Cerebellar cortex (tissue), 1 donor: ENCODE results near the gene ZNFX1.

ENCODE experiments used
- DNase-seq: peaks from one replicate; pipeline ENCODE4 v3.0.0-alpha.2; 2015; ENCODE audit warnings: low spot score

Gene ZNFX1

GRCh38 chr20:49292010-49292409, 14.2 kb upstream of the ZNFX1 start:
- peak; percentile 57 for DNase-seq

GRCh38 chr20:49291200-49291599, 13.3 kb upstream of the ZNFX1 start:
- no peak for DNase-seq

DNA sequence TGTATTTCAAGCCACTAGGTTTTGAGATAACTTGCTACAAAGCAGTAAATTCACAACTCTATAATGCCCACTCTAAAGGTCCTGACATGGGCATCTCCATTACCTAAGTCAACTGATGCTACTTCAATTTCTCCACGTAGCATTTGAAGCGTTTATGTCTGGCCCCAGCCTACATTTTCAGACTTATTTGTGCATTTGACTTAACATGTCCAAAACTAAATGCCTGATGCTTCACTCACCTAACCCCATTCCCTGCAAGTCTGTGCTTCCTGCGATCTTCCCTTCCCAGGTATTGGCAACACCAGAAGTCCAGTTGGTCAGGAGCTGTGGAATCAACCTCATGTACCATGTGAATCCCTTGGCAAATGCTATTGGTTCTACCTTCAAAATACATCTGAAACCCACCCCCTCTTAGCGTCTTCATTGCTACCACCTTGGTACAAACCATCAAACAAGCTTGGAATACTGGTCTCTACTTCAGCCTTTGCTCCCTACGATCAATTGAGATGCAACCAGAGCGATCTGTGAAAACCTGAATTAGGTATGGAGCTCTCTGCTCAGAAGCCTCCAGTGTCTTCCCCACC, 12.8 kb upstream of the ZNFX1 start:
- DNase-seq, result peak; percentile 70

DNA sequence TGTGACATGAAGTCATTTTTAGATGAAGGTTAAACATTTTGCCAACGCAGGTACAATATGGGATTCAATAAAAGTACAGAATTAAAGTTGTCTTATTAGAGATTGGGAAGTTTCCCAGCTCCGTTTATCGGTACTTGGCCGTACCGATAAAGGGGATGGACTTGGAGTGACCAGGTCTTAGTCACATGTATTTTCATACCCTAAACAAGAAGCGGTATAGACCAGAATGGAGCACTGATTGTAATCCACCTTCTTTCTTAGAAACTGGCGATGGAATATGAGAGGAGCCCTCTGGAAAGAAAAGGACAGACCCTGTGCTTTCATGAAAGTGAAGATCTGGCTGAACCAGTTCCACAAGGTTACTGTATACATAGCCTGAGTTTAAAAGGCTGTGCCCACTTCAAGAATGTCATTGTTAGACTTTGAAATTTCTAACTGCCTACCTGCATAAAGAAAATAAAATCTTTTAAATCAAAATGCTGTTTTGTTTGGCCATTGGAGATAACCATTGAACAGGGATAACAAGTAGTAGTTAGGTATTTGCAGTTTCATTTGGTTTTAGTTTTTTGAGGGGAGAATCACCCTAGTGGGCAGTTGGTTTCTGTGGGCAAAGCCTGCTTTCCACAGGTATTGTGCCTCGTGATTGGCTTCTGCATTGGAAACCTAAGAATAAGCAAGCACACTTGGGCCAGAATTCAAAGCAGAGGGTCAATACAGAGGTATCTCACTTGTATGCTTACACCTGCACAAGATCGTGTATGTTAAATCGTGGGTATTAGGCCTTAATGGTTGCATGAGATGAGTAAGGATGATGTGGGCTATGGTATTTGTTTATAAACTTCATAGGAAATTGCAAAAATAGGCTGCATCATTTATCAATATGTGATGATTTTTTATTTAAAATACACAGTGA, 11.2 kb upstream of the ZNFX1 start:
- DNase-seq, result peak; percentile 52

- DNase-seq, result no peak
Observed at GRCh38 chr20:49288250-49288751, 10.4 kb upstream of the ZNFX1 start.

- peak; percentile 45 for DNase-seq
Observed at GRCh38 chr20:49287555-49288249, 9.8 kb upstream of the ZNFX1 start.

GRCh38 chr20:49286689-49287551, 9.1 kb upstream of the ZNFX1 start:
- DNase-seq, result peak; percentile 62

- no peak for DNase-seq
Observed at GRCh38 chr20:49285813-49286494, 8.1 kb upstream of the ZNFX1 start.

DNA sequence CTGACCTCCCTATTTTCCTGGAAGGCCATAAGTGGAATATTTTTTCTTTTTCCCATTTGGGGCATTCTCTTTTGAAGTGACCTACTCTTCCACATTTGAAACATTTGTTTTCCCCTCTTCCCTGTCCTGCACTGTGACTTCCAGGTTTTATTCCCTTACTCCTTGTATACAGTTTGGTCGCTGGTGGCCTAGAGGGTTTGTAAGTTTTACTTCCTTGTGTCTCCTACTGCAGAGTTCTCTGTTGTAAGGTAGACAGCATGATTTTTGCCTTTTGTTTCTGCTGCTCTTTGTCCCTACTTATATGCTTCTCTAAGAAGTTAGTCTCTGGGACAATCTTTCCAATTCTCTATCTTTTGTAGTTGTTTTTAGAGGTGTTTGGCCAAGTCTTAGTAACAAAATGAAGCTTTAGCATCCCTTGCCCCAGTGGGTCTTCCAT, 7.4 kb upstream of the ZNFX1 start:
- no peak for DNase-seq

DNA sequence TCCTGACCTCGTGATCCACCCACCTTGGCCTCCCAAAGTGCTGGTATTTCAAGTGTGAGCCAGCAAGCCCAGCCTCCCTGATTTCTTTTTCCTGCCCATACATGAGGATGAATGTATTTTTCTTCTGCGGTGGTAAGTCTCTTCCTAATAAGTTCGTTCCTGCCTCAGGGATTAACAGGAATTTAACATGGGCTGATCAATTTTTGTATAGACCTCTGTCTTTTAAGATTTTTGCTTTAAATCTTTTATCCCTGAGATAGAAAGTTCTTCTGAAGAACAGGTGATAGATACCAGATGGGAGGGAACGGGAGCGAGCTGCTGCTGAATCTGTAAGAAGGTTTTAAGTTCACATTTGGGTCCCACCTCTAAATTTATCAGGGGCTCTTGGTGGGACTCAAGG, 7.0 kb upstream of the ZNFX1 start:
- DNase-seq, result no peak

- DNase-seq, result no peak
Observed at GRCh38 chr20:49283703-49284625, 6.1 kb upstream of the ZNFX1 start.

- DNase-seq, result no peak
Observed at GRCh38 chr20:49283176-49283702, 5.4 kb upstream of the ZNFX1 start.

- no peak for DNase-seq
Observed at GRCh38 chr20:49282584-49283171, 4.8 kb upstream of the ZNFX1 start.

GRCh38 chr20:49281913-49282467, 4.1 kb upstream of the ZNFX1 start:
- DNase-seq, result no peak

DNA sequence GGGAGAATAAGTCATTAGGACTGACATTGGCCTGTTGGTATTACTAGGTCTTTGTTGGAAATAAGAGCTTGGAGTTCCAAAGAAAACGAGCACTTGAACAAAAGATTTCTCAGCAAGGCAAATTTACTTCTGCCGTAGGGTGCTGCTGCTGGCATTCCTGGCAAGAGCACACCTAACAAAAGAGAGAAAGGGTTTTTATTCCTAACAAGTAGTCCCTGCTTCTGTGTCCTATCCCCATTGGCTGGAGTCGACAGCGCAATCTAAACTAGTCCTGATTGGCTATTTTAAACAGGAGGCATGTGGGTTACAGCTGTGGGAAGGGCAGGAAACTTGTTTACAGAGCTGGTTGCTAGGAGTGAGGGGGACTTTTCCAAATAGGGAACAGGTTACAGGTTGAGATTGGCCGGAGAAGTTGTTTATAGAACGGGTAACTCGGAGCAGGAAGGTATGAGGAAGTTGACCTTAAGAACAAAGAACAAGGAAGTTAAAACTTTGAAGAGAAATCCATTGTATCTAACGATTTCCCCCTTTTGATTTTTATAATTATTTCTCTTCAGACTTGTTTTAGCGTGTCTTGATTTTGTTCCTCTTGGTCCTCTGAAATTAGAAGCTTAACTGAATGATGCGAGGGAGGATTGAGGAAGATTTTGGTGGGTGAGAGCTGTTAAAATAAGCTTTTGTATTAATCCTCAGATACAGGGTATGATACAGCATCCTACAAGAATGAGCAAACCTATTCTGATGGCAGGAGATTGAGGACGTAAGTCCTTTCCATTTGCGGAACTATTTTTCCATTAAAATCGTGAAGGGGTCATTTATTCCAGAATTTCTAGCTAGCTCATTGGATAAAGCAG, 3.4 kb upstream of the ZNFX1 start:
- no peak for DNase-seq

DNA sequence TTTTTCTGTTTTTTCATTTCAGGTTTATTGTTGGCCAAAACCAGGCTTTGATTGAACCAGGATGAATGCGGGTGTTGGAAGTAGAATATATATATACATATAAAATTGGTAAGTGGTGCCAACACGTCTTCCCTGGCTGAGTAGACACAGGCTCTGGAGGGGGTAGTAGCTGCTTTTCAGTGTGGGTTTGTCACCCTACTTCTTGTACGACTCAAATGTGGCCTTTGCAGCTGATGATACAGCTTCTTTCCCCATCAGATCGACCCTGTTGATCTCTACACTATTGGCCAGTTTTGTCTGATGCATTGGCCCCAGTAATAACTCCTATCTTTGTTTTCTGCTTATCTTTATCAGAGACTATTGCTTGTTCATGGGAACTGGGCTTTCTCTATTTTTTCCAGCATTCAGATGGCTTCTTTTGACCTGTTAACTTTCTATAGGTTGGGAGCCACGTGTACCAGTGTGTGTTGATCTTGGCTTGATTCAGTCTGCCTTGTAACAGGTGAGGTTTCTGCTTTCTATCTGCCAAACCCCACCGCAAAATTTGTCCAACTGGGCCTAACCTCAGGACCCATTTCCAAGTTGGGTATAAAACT, 2.7 kb upstream of the ZNFX1 start:
- no peak for DNase-seq

DNA sequence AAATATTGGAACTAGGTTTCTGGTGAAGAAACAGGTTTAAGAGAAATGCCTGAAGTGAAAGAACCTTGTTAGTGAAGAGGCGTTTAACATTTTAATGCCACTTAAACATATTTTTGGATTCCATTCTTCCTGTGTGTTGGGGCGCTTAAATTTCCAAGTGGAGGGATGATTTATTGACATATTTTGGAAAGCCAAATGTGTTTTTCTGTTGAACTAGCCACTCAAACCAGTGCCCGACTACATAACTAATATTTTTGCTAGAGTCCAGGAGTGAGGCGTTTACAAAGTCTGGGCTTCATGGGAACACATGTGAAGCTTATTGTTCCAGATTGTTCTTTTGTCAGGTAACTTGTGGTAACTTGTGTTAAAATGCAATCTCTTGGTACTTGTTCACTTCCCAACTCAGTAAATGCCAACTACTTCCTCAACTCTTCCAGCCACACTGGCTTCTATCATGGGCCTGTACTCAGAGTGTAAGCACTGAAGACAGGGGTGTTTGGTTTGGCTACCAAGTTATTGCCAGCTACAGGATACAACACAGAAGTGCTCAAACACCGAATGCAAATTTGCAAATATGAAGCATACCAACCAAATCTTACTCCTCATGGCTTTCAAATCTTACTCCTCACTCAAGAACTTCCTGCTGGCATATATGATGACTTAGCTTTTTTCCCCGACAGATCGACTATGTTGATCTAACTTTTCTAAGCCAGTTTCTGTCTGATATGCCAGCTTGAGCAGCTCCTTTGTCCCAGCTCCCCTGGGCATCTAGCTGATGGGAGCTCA, 2.0 kb upstream of the ZNFX1 start:
- DNase-seq, result no peak
